ENCODE results near the gene KLHDC8B.
"Not testable (repeated sequence)": the region's sequence is repeated elsewhere in the genome, so short reads cannot be mapped to it uniquely, and the experiment has no call there.

KLHDC8B gene

GRCh38 chr3:49183873-49184272 lies 12.5 kb downstream of the KLHDC8B start:
- DNase-seq (ENCODE audit: low read depth in 2 of 2): no peak

- DNase-seq (ENCODE audit: low read depth in 2 of 2): no peak
Observed at GRCh38 chr3:49191741-49192140, 20.3 kb downstream of the KLHDC8B start.

- no peak for DNase-seq (ENCODE audit: low read depth in 2 of 2)
Observed at GRCh38 chr3:49198161-49198560, 26.8 kb downstream of the KLHDC8B start.

- DNase-seq (ENCODE audit: low read depth in 2 of 2): no peak
Observed at GRCh38 chr3:49198611-49199230, 27.3 kb downstream of the KLHDC8B start.

- peak; percentile 49 for DNase-seq (ENCODE audit: low read depth in 2 of 2)
Observed at GRCh38 chr3:49199239-49199899, 28.0 kb downstream of the KLHDC8B start.

- no peak for DNase-seq (ENCODE audit: low read depth in 2 of 2)
Observed at GRCh38 chr3:49199900-49200281, 28.5 kb downstream of the KLHDC8B start.

- no peak for DNase-seq (ENCODE audit: low read depth in 2 of 2)
Observed at GRCh38 chr3:49213541-49213943, 42.1 kb downstream of the KLHDC8B start.

GRCh38 chr3:49213998-49214397 lies 42.6 kb downstream of the KLHDC8B start:
- DNase-seq (ENCODE audit: low read depth in 2 of 2): no peak

GRCh38 chr3:49216687-49217086 lies 45.3 kb downstream of the KLHDC8B start:
- not testable (repeated sequence) for DNase-seq (ENCODE audit: low read depth in 2 of 2)

- DNase-seq (ENCODE audit: low read depth in 2 of 2): not testable (repeated sequence)
Observed at GRCh38 chr3:49217108-49217507, 45.7 kb downstream of the KLHDC8B start.

GRCh38 chr3:49217688-49218470 lies 46.5 kb downstream of the KLHDC8B start:
- no peak for DNase-seq (ENCODE audit: low read depth in 2 of 2)

GRCh38 chr3:49218471-49218989 lies 47.1 kb downstream of the KLHDC8B start:
- DNase-seq (ENCODE audit: low read depth in 2 of 2): peak; percentile 70 to 74

- DNase-seq (ENCODE audit: low read depth in 2 of 2): no peak
Observed at GRCh38 chr3:49219132-49219531, 47.7 kb downstream of the KLHDC8B start.

GRCh38 chr3:49220985-49221563 lies 49.7 kb downstream of the KLHDC8B start:
- DNase-seq (ENCODE audit: low read depth in 2 of 2): not testable (repeated sequence)

GRCh38 chr3:49222002-49222401 lies 50.6 kb downstream of the KLHDC8B start:
- DNase-seq (ENCODE audit: low read depth in 2 of 2): no peak

All from fibroblast of skin of left biceps (primary cell).